Peyer's patch (tissue), 4 donors: ENCODE results near the gene NKD2. TPM values are rescaled to one million over a fixed set of nuclear protein-coding genes. Genes with fewer than 3 reads are reported as not detected.
A peak's percentile ranks its signal among the peaks of the same experiment; 100 is the strongest.

Source experiments
- DNase-seq, 3 donors: peaks; one replicate each; pipeline ENCODE4 v3.0.0-alpha.2; 2017 to 2019
- H3K27ac ChIP-seq, 4 donors: fragments of 200-600 bp; sonication (generic); one replicate each; pipeline ENCODE4 v1.5.1; 2016 to 2019
- H3K27me3 ChIP-seq, 2 donors: fragments of 200-600 bp; sonication (generic); one replicate each; pipeline ENCODE4 v1.5.1; 2019
- H3K36me3 ChIP-seq, 3 donors: fragments of 200-600 bp; sonication (generic); one replicate each; pipeline ENCODE4 v1.5.1; 2016 to 2019
- H3K4me1 ChIP-seq, 4 donors: fragments of 200-600 bp; sonication (generic); one replicate each; pipeline ENCODE4 v1.5.1; 2016 to 2019
- H3K4me3 ChIP-seq, 4 donors: fragments of 200-600 bp; sonication (generic); 1 replicate in 3 of 4; 2 replicates in 1 of 4; pipeline ENCODE4 v1.5.1; 2016 to 2019; ENCODE audit warnings: mild to moderate bottlenecking in 1 of 4
- H3K9me3 ChIP-seq, 4 donors: fragments of 200-600 bp; sonication (generic); one replicate each; pipeline ENCODE4 v1.5.1; 2016 to 2019; ENCODE audit warnings: mild to moderate bottlenecking in 1 of 4
- CTCF ChIP-seq, 6 experiments: fragments of 450-650 bp in 4 of 6; fragments of 200-600 bp in 2 of 6; sonication (generic) in 1 of 6; IDR thresholded peaks; one replicate each; pipeline ENCODE4 v1.5.1; 2017 to 2019; ENCODE audit warnings: antibody characterized with exemption in 6 of 6, mild to moderate bottlenecking in 3 of 6, moderate library complexity in 1 of 6
- POLR2A ChIP-seq, 2 donors: fragments of 450-650 bp; IDR thresholded peaks; one replicate each; pipeline ENCODE4 v1.5.1; 2017; ENCODE audit warnings: antibody characterized with exemption in 2 of 2, mild to moderate bottlenecking in 2 of 2, moderate library complexity in 2 of 2
- total RNA-seq, 4 donors: library from RNA; depleted of rRNA; stranded (reverse); fragments of >200 nt; gene quantifications; one replicate each; pipeline ENCODE4 v1.1.0, GENCODE V29; 2016

The NKD2 gene
- total RNA-seq, 4 donors from 2014 or later: 1.9 to 9.9 (median 3.5) TPM

- no peaks in the 10 kb centered on the region for H3K9me3 ChIP-seq
- no peak overlapping the region for H3K4me3 ChIP-seq
- H3K4me1 ChIP-seq: peaks cover 0 to 30% (median 0%) of the 10 kb centered on the region in 4 donors
- H3K27ac ChIP-seq: no peak overlapping the region
- H3K27me3 ChIP-seq: no peaks in the 10 kb centered on the region
- TF ChIP-seq CTCF (IDR thresholded peaks at IDR 0.05) (no peak), POLR2A (IDR thresholded peaks at IDR 0.05) (no peak)
- H3K36me3 ChIP-seq: no peaks in the 10 kb centered on the region
- peak in 1 of 3 donors; percentile 6 for DNase-seq
Measured at GRCh38 chr5:1001406-1002270, 7.0 kb upstream of the NKD2 start.

GRCh38 chr5:1002271-1002546, 6.4 kb upstream of the NKD2 start:
- DNase-seq: peak in 1 of 3 donors; percentile 42
- H3K4me3 ChIP-seq: no peak overlapping the region
- H3K4me1 ChIP-seq: peaks cover 0 to 30% (median 0%) of the 10 kb centered on the region in 4 donors
- H3K9me3 ChIP-seq: no peaks in the 10 kb centered on the region
- H3K27me3 ChIP-seq: no peaks in the 10 kb centered on the region
- H3K36me3 ChIP-seq: no peaks in the 10 kb centered on the region
- H3K27ac ChIP-seq: no peak overlapping the region
- TF ChIP-seq POLR2A (IDR thresholded peaks at IDR 0.05) (no peak), CTCF (IDR thresholded peaks at IDR 0.05) (no peak)

DNA sequence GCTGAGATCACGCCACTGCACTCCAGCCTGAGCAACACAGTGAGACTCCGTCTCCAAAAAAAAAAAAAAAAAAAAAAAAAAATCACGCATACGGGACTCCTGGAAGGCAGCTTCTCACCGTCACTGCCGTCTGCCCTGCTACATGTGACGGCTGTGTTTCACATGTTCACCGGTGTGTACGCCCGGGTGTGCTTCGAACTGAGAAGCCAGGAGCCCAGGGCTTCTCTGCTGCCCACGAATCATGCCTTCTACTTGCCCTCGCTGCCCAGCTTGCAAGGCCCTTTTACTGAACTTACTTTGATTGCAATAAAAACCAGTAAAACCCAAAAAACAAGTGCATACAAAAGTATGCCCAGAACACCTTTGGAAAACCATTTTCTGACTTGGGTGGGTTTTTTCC, 5.8 kb upstream of the NKD2 start:
- no peak overlapping the region for H3K27ac ChIP-seq
- H3K9me3 ChIP-seq: no peaks in the 10 kb centered on the region
- no peaks in the 10 kb centered on the region for H3K27me3 ChIP-seq
- H3K4me1 ChIP-seq: peaks cover 0 to 30% (median 0%) of the 10 kb centered on the region in 4 donors
- H3K36me3 ChIP-seq: no peaks in the 10 kb centered on the region
- no peak overlapping the region for H3K4me3 ChIP-seq
- TF ChIP-seq POLR2A (IDR thresholded peaks at IDR 0.05): no peak
- no peak for TF ChIP-seq CTCF (IDR thresholded peaks at IDR 0.05)
- peak; percentile 10 to 43 (median 34) for DNase-seq

- Histone ChIP-seq H3K36me3 (no peaks in the 10 kb centered on the region), H3K4me3 (no peak overlapping the region)
- peak; percentile 13 to 65 (median 62) for DNase-seq
Measured at GRCh38 chr5:1003296-1003937, 5.2 kb upstream of the NKD2 start.

More at GRCh38 chr5:1003296-1003937, 5.2 kb upstream of the NKD2 start:
- peak overlapping the region in 2 of 4 donors; percentile 61 to 66 for H3K27ac ChIP-seq
- H3K4me1 ChIP-seq: peaks cover 0 to 35% (median 1%) of the 10 kb centered on the region in 4 donors
- TF ChIP-seq CTCF (IDR thresholded peaks at IDR 0.05) (no peak), POLR2A (IDR thresholded peaks at IDR 0.05) (no peak)
- no peaks in the 10 kb centered on the region for H3K9me3 ChIP-seq
- no peaks in the 10 kb centered on the region for H3K27me3 ChIP-seq
